Right forelimb (tissue), 1 donor: ENCODE data around the gene PHF12.
"Not testable (repeated sequence)": the region's sequence is repeated elsewhere in the genome, so short reads cannot be mapped to it uniquely, and the experiment has no call there.

Source experiments
- DNase-seq: peaks from one replicate; pipeline ENCODE4 v3.0.0-alpha.2; 2018

PHF12 gene

DNA sequence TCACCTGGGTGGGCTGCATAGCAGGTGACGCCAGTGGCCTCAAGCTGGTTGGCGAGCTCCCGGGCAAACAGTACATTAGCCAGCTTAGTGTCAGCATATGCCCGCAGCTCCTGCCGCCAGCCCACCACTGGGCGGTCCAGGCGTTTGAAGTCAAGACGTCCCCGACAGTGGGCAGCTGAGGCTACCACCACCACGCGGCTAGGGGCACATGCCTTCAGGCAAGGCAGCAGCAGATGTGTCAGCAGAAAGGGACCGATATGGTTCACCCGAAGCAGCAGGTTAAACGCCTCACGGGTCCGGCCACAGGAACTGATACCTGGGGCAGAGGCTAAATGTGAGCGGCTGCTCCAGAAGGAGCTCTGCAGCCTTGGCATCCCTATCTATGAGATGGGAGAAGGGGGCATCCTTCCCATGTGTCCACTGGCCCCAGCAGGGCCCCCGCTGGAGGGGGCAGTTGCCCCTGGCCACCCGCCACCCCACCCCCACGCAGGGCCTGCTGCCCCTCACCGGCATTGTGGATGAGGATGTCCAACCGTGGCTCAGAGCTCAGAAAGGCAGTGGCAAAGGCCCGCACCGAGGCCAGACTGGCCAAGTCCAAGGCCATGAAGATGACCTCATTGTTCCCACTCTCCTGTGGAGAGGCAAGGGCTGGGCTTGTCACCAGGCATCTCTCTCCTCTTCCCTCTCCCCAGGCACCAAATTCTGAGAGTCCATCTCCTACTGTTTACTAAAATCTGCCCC, 50.2 kb downstream of the PHF12 start:
- DNase-seq = no peak

- DNase-seq = no peak
These were observed 52.0 kb downstream of the PHF12 start for GRCh38 chr17:28899212-28899815.

DNA sequence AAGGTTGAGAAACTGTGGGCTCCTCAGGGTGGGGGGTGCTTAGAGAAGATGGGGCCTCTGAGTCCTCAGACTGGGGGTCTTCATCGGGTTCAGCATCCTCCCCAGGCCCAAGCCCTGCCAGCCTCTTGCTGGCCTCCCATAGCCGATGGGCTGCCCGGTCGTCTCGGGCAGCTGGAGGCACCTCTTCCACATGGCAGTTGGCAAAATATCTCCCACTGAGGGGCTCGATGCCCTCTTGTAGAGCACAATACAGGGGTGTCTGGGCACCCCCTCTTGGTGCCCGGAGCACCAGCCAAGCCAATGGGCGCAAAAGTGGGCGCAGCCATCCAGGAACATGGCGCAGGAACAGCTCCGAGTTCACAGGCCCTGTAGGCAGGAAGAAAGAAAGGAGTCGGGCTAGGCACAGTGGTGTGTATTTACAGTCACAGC, 52.8 kb downstream of the PHF12 start:
- DNase-seq = no peak

GRCh38 chr17:28897769-28898526, 53.4 kb downstream of the PHF12 start:
- DNase-seq = no peak

DNA sequence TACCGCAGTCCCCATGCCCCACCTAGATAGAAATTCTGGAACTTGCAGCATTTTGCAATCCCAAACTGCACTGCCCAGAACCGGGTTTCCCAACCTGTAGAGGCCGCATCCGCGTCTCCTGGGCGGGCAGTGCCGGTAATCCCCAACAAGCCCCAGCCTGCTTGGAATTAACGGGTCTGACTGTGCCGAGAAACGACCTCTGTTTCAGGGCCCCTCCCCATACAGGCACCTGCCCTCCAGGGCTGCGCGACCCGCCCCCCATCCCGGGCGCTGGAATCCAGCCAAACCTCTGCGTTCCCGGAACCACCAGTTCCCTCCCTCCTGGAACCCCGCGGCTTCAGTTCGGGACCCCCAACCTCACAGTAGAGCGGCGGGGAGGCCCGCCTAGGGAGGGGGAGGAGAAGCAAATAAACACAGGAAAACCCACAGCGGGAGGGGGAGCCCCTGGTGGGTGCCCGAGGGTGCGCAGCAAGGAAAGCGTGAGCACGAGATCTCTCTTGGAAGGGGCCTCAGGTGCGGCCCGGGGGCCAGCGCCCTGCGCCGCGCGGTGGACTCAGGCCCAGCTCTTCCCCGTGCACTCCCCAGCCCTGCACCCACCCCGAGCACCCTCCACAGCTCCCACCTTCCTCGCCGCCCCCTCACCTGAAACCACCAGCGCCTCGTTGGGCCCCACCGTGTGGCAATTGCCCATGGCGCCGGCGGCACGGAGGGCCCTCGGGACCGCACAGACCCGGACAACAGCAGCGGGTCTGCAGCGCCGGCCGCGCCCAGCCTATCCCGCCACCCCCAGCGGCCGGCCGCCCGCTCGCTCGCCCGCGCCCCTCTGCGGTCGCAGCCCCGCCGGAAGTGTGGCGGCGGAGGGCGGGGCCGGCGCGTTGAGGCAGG, 54.2 kb downstream of the PHF12 start, which contains the start of gene FLOT2:
FLOT2 (minus strand) TSS at position 850 of the 885 bp plus-strand sequence; CDS start at position 691, 159 bp downstream.
- DNase-seq = peak; percentile 73

DNA sequence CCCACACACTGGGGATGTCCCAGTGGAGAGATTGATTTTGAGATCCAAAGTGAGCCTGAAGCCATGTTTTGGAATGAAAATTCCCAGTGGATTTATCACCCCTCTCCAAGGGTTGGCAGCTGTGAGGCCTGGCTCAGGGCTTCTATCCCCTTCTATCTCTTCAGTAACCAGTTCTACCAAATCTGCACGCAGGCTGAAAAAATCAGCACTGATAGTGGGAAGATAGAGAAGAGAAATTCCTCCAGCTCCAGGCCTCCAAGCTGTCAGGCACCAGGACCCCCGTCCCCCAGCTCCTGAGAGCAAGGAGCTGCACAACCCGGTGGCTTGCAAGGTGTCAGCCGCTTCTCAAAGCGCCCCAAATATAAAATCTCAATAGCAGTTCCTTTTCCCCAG, 54.8 kb downstream of the PHF12 start:
- no peak for DNase-seq

GRCh38 chr17:28895794-28896447, 55.4 kb downstream of the PHF12 start:
- no peak for DNase-seq

DNA sequence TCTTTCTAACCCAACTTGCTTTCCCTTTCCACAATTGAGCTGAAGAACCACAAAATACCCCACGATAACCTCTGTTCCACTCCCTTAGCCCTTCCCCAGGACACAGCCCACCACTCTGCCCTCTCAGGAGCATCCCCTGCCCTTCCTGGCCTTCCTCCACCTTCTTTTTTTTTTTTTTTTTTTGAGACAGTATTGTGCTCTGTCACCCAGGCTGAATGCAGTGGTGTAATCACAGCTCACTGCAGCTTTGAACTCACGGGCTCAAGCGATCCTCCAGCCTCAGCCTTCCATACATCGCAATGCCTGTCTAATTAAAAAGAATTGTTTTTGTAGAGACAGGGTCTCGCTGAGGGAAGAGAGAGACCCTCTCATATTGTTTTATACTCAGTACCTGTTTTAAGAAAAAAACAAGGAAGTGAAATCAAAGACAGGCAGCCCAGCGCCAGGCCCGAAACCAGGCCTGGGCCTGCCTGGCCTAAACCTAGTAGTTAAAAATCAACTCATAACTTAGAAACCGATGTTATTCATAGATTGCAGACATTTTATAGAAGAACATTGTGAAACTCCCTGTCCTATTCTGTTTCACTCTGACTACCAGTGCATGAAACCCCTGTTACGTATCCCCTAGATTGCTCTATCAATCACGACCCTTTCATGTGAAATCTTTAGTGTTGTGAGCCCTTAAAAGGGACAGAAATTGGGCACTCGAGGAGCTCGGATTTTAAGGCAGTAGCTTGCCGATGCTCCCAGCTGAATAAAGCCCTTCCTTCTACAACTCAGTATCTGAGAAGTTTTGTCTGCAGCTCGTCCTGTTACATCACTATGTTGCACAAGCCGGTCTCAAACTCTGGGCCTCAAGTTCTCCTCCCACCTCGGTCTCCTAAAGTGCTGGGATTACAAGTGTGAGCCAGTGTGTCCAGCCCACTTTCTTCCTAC, 57.8 kb downstream of the PHF12 start:
- not testable (repeated sequence) for DNase-seq

DNA sequence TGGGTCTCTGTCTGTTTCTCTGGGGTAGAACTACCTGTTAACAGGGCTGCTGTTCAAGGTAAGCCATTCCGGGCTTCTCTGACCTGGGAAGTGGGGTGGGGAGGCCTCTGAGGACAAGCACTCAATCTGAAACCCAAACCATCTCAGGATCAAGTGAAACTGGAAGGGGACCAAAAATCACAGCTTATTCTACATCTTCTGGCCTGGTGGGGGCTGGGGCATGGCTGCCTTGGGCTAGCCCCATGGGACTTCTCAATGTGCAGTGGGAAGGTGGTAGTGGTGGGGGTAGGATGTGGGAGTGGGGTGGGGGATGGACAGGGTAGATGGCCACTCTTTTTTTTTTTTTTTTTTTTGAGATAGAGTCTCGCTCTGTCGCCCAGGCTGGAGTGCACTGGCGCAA, 59.3 kb downstream of the PHF12 start:
- no peak for DNase-seq

GRCh38 chr17:28891201-28891600, 60.1 kb downstream of the PHF12 start:
- no peak for DNase-seq

DNA sequence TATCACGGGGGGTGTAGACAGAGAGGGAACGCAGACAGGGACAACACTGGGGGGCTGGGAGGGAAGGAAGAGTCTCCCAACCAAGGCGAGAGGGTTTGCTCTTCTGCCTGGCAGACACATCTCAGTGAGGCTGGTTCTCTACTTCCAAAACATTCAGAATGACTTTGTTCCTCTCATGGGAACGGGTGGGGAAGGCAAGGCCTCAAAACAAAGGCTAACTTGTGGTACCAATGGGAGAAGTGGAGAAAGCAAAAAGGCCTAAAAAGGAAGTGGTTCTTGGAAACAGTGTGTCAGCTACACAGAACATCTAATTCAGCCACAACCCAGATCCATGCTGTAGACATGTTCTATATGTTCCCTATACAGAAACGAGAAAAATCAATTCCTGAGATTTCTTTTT, 61.3 kb downstream of the PHF12 start:
- DNase-seq = no peak

DNA sequence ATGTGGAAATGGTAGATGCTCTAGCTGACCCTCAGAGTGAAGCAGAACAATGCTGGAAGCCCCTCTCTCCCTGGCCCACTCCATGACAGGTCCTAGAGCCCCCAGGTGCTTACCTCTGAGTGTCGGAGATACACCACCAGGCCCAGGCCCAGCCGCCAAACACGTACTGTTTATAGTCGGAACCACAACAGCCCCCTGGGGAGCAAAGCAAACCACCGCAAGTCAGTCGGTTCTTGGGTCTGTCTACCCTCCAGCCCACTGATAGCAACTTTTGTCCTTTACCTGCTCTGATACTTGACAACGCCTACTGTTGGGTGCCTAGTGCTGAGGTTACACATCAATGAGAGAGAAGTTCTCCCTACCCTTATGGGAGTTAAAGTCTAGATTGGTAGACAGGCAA, 62.5 kb downstream of the PHF12 start:
- DNase-seq = no peak

DNA sequence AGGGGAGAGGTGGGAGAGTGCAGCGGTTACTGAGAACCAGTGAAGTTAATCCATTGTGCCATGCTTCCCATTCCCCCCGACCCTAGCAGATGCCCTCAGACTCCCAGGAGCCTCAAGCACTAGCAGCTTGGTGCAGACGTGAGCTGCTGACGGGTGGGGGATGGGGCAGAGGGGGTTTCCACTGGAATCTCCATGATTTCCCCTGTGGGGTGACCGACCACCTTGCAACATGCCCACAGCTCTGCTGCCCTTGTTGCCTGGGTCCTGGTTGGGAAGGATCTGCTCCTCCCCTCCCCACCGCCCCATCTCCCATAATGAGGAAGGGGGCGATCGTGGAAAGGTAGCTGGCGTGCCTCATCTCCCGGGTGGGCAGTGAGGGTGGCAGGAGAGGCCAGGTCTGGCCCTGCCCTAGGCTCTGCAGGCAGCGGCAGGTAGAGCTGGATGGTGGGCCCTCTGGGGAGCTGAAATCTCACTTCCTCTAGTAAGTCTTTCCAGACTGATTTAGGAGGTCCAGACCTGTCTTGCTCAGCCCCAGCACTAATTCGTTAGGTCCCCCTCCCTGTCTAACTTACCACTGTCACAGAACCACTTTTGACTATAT, 63.3 kb downstream of the PHF12 start:
- no peak for DNase-seq

- DNase-seq = no peak
These were observed 65.4 kb downstream of the PHF12 start for GRCh38 chr17:28885951-28886350.

DNA sequence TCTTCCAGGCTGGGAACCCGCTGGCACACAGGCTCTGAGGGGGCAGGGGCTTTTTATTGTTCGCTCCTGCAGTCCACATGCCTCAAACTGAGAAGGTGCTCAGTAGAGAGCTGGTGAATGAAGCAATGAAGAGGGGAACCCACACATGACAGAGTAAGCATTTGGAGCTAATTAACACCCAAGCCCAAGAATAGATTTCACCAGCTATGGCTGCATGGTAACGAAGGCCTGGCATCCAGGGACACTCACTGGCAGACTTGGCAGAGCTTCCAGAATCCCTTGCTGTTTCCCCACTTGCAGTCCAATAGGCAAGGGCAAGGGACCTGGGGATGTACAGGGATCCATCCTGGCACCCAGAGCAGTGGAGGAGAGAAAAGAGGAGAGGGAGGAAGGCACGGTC, 66.0 kb downstream of the PHF12 start:
- no peak for DNase-seq

- no peak for DNase-seq
These were observed 67.2 kb downstream of the PHF12 start for GRCh38 chr17:28883967-28884702.

- no peak for DNase-seq
These were observed 69.0 kb downstream of the PHF12 start for GRCh38 chr17:28882154-28882895.

DNA sequence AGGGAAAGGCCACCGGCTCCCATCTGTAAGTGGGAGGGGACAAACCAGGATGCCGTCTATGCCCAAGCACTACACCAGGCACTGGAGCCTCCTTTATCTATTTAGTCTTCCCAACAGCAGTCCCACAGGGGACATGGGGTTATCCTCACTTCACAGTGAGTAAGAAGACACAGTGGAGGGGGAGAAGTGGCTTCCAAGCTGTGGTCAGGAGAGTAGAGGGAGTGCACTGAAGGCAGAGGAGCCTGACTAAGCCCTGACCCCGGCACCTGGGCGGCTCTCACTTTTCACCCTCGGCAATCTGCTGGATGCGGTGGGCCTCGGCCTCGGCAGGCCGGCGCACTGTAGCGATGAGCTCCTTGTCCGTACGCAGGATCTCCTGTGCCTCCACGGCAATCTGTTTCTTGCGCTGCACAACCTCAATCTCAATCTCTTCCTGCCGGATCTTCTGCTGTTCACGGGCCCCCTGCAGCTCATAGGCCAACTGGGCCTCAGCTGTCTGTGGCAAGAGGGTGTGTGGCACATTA, 69.7 kb downstream of the PHF12 start:
- DNase-seq = no peak

GRCh38 chr17:28880572-28880945, 70.8 kb downstream of the PHF12 start:
- no peak for DNase-seq
